DMS114 treated with DMSO at 0.1 percent for 48 hours (cell line): ENCODE measurements around the gene FNDC5.

Experiments
- DNase-seq: peaks from one replicate; lab custom pipeline; 2025; ENCODE audit not compliant: unreplicated experiment; lab: John Stamatoyannopoulos, UW

Gene FNDC5

GRCh38 chr1:32865639-32866405 is 4.9 kb downstream of the FNDC5 start:
- DNase-seq, result no peak

GRCh38 chr1:32864375-32865019 is 6.2 kb downstream of the FNDC5 start:
- DNase-seq, result no peak

GRCh38 chr1:32863881-32864245 is 6.8 kb downstream of the FNDC5 start:
- DNase-seq, result no peak

GRCh38 chr1:32863218-32863880 is 7.4 kb downstream of the FNDC5 start:
- DNase-seq, result no peak

GRCh38 chr1:32861904-32862695 is 8.6 kb downstream of the FNDC5 start:
- no peak for DNase-seq

GRCh38 chr1:32860566-32860965 is 10.1 kb downstream of the FNDC5 start:
- no peak for DNase-seq

- no peak for DNase-seq
Measured at GRCh38 chr1:32859915-32860314, 10.8 kb downstream of the FNDC5 start.

- no peak for DNase-seq
Measured at GRCh38 chr1:32858791-32859190, 11.9 kb downstream of the FNDC5 start.

GRCh38 chr1:32858136-32858535 is 12.6 kb downstream of the FNDC5 start:
- no peak for DNase-seq

- DNase-seq, result no peak
Measured at GRCh38 chr1:32855861-32856617, 14.7 kb downstream of the FNDC5 start.

GRCh38 chr1:32848354-32849063 is 22.2 kb downstream of the FNDC5 start:
- no peak for DNase-seq

- DNase-seq, result no peak
Measured at GRCh38 chr1:32831878-32832277, 38.8 kb downstream of the FNDC5 start.

- no peak for DNase-seq
Measured at GRCh38 chr1:32830092-32830852, 40.4 kb downstream of the FNDC5 start.

- peak; percentile 58 for DNase-seq
Measured at GRCh38 chr1:32828341-32828740, 42.4 kb downstream of the FNDC5 start.

- DNase-seq, result no peak
Measured at GRCh38 chr1:32825181-32825580, 45.5 kb downstream of the FNDC5 start.

- no peak for DNase-seq
Measured at GRCh38 chr1:32818804-32819541, 51.7 kb downstream of the FNDC5 start.

GRCh38 chr1:32817815-32818786 is 52.6 kb downstream of the FNDC5 start:
- peak; percentile 46 for DNase-seq
